ENCODE measurements around the gene PLCB4. TPM values are rescaled to one million over a fixed set of nuclear protein-coding genes. Genes with fewer than 3 reads are reported as not detected.

The PLCB4 gene
- total RNA-seq, 4 donors from 2014 or later = 2.7 to 11.4 (median 6.5) TPM

GRCh38 chr20:9093218-9093957 is 24.5 kb downstream of the PLCB4 start:
- intact Hi-C loops (cut with DNase I; ENCODE audit: low total_unique reads) = no loop called here
- no peak for TF ChIP-seq POLR2A (IDR thresholded peaks at IDR 0.05)
- TF ChIP-seq CTCF (IDR thresholded peaks at IDR 0.05) = no peak
- 29 to 37% methylated on average over 8 of the region's 8 CpGs for WGBS, 2 donors
- no peak overlapping the region for H3K4me3 ChIP-seq (ENCODE audit: low read depth, poor library complexity, severe bottlenecking)
- no peak for DNase-seq (ENCODE audit: low spot score in 2 of 2)

- 90 to 92% methylated on average over 2 of the region's 2 CpGs for WGBS, 2 donors
- DNase-seq (ENCODE audit: low spot score in 2 of 2) = no peak
- TF ChIP-seq POLR2A (IDR thresholded peaks at IDR 0.05) (no peak), CTCF (IDR thresholded peaks at IDR 0.05) (no peak)
- intact Hi-C loops (cut with DNase I; ENCODE audit: low total_unique reads) = no loop called here
- H3K4me3 ChIP-seq (ENCODE audit: low read depth, poor library complexity, severe bottlenecking) = no peak overlapping the region
These were observed 30.5 kb downstream of the PLCB4 start for GRCh38 chr20:9099372-9099771.

- no peak for DNase-seq (ENCODE audit: low spot score in 2 of 2)
- H3K4me3 ChIP-seq (ENCODE audit: low read depth, poor library complexity, severe bottlenecking) = no peak overlapping the region
- 95% methylated on average over 9 of the region's 9 CpGs for WGBS, 2 donors
- intact Hi-C loops (cut with DNase I; ENCODE audit: low total_unique reads) = no loop called here
- TF ChIP-seq POLR2A (IDR thresholded peaks at IDR 0.05) = no peak
- TF ChIP-seq CTCF (IDR thresholded peaks at IDR 0.05) = no peak
These were observed 31.8 kb downstream of the PLCB4 start for GRCh38 chr20:9100691-9101090.

GRCh38 chr20:9102456-9102855 is 33.6 kb downstream of the PLCB4 start:
- intact Hi-C loops (cut with DNase I; ENCODE audit: low total_unique reads) = no loop called here
- no peak for DNase-seq (ENCODE audit: low spot score in 2 of 2)
- TF ChIP-seq CTCF (IDR thresholded peaks at IDR 0.05) (no peak), POLR2A (IDR thresholded peaks at IDR 0.05) (no peak)
- no peak overlapping the region for H3K4me3 ChIP-seq (ENCODE audit: low read depth, poor library complexity, severe bottlenecking)

GRCh38 chr20:9103955-9104354 is 35.1 kb downstream of the PLCB4 start:
- intact Hi-C loops (cut with DNase I; ENCODE audit: low total_unique reads) = no loop called here
- DNase-seq (ENCODE audit: low spot score in 2 of 2) = no peak
- no peak overlapping the region for H3K4me3 ChIP-seq (ENCODE audit: low read depth, poor library complexity, severe bottlenecking)
- TF ChIP-seq CTCF (IDR thresholded peaks at IDR 0.05) (no peak), POLR2A (IDR thresholded peaks at IDR 0.05) (no peak)
- WGBS, 2 donors = 69 to 84% methylated on average over 2 of the region's 2 CpGs

- TF ChIP-seq CTCF (IDR thresholded peaks at IDR 0.05) = no peak
- TF ChIP-seq POLR2A (IDR thresholded peaks at IDR 0.05) = no peak
- DNase-seq (ENCODE audit: low spot score in 2 of 2) = no peak
- no peak overlapping the region for H3K4me3 ChIP-seq (ENCODE audit: low read depth, poor library complexity, severe bottlenecking)
- WGBS, 2 donors = 88 to 93% methylated on average over 1 of the region's 1 CpG
- intact Hi-C loops (cut with DNase I; ENCODE audit: low total_unique reads) = no loop called here
These were observed 39.4 kb downstream of the PLCB4 start for GRCh38 chr20:9108260-9108659.

All from lower leg skin (tissue), 4 donors.